Endothelial cell of umbilical vein (primary cell): Measurements from ENCODE around the gene MALRD1. TPM values are rescaled to one million over a fixed set of nuclear protein-coding genes. Genes with fewer than 3 reads are reported as not detected.

Experiments
- BruUV-seq: library from RNA; stranded (reverse); fragments of 400-500 nt; replicated peaks from 2 replicates; lab custom pipeline; 2021; lab: Mats Ljungman, UMichigan
- CTCF ChIA-PET: fragments of 300-600, 350-600 bp; sonication (Branson Sonifier 250); formaldehyde crosslinking; loops from one replicate; lab custom pipeline; 2021; ENCODE audit warnings: antibody characterized with exemption, inconsistent platforms; lab: Charles Lee
- POLR2A ChIA-PET: fragments of 300-600, 350-600 bp; sonication (Branson Sonifier 250); formaldehyde crosslinking; loops from one replicate; lab custom pipeline; 2021; ENCODE audit warnings: antibody characterized with exemption, inconsistent platforms; lab: Charles Lee
- DNase-seq: peaks from one replicate; pipeline ENCODE4 v3.0.0-alpha.2; 2011; ENCODE audit warnings: low read depth, low spot score
- FAIRE-seq: peaks from 2 replicates; lab custom pipeline; 2011; peaks lifted over from hg19 to GRCh38; lab: Jason Lieb, UNC
- H2AFZ ChIP-seq: 2 replicates; pipeline ENCODE4 v1.6.0; 2012; ENCODE audit warnings: low read depth, low read length, control low read depth, inconsistent platforms
- H3K27ac ChIP-seq: 2 replicates; pipeline ENCODE4 v1.5.1; 2011; ENCODE audit warnings: low read depth, mild to moderate bottlenecking, control low read depth, low read length, moderate library complexity; ENCODE audit not compliant: insufficient read depth
- H3K27me3 ChIP-seq, 2 experiments: 2 replicates each; pipeline versions ENCODE4 v1.6.0 to v1.6.1; 2011; ENCODE audit warnings: low read length in 2 of 2, mixed read lengths in 1 of 2; ENCODE audit not compliant: control insufficient read depth in 2 of 2, insufficient read depth in 2 of 2
- H3K36me3 ChIP-seq, 2 experiments: 2 replicates in 1 of 2; 3 replicates in 1 of 2; pipeline ENCODE4 v1.5.1; 2011; ENCODE audit warnings: low read length in 2 of 2, mild to moderate bottlenecking in 1 of 2, moderate library complexity in 1 of 2; ENCODE audit not compliant: control insufficient read depth in 2 of 2, insufficient read depth in 2 of 2; ENCODE audit errors: extremely low read depth in 1 of 2
- H3K4me1 ChIP-seq: 3 replicates; pipeline ENCODE4 v1.5.1; 2011; ENCODE audit warnings: mild to moderate bottlenecking, low read length; ENCODE audit not compliant: control insufficient read depth, insufficient read depth; ENCODE audit errors: extremely low read depth
- H3K4me2 ChIP-seq: 2 replicates; pipeline ENCODE4 v1.6.1; 2011; ENCODE audit warnings: low read length, control low read depth, mixed read lengths; ENCODE audit not compliant: insufficient read depth
- H3K4me3 ChIP-seq, 3 experiments: fragments of 200-600 bp in 1 of 3; sonication (generic), shearing (Covaris generic) in 1 of 3; replicated peaks in 1 of 3; 2 replicates each; pipeline ENCODE4 v1.5.1; 2011 to 2016; ENCODE audit warnings: control low read depth in 3 of 3, low read length in 3 of 3, mild to moderate bottlenecking in 2 of 3, inconsistent platforms in 1 of 3, low read depth in 1 of 3, moderate library complexity in 1 of 3; ENCODE audit not compliant: insufficient read depth in 1 of 3
- H3K79me2 ChIP-seq: 2 replicates; pipeline ENCODE4 v1.6.0; 2012; ENCODE audit warnings: low read length, inconsistent platforms; ENCODE audit not compliant: control insufficient read depth, insufficient read depth
- H3K9ac ChIP-seq: replicated peaks from 2 replicates; pipeline ENCODE3; 2011; ENCODE audit warnings: low read length, control low read depth; ENCODE audit not compliant: insufficient read depth; ENCODE audit errors: extremely low read depth
- H3K9me1 ChIP-seq: replicated peaks from 3 replicates; pipeline ENCODE4 v1.6.0; 2011; ENCODE audit warnings: mild to moderate bottlenecking, low read length; ENCODE audit not compliant: control insufficient read depth, insufficient read depth; ENCODE audit errors: extremely low read depth
- H3K9me3 ChIP-seq: replicated peaks from 2 replicates; pipeline ENCODE4 v1.5.1; 2012; ENCODE audit warnings: low read length, inconsistent platforms; ENCODE audit not compliant: control insufficient read depth, insufficient read depth
- H4K20me1 ChIP-seq: replicated peaks from 2 replicates; pipeline ENCODE3; 2011; ENCODE audit warnings: mild to moderate bottlenecking, low read length; ENCODE audit not compliant: control insufficient read depth, insufficient read depth; ENCODE audit errors: extremely low read depth
- CTCF ChIP-seq, 2 donors: IDR thresholded peaks; 1 replicate in 1 of 2; 2 replicates in 1 of 2; pipeline ENCODE4 v1.5.1; 2011; ENCODE audit warnings: low read length in 2 of 2, mild to moderate bottlenecking in 2 of 2, moderate library complexity in 2 of 2, control low read depth in 1 of 2, inconsistent platforms in 1 of 2, low read depth in 1 of 2; ENCODE audit not compliant: insufficient read depth in 1 of 2; ENCODE audit errors: extremely low read depth in 1 of 2
- EZH2 ChIP-seq: IDR thresholded peaks from 2 replicates; pipeline ENCODE4 v1.6.1; 2012; ENCODE audit warnings: borderline replicate concordance, low read depth, mild to moderate bottlenecking, moderate library complexity, low read length, inconsistent platforms; ENCODE audit not compliant: severe bottlenecking
- FOS ChIP-seq: IDR thresholded peaks from 2 replicates; pipeline ENCODE4 v1.6.1; 2011; ENCODE audit warnings: mild to moderate bottlenecking, low read length, moderate library complexity, borderline replicate concordance; ENCODE audit not compliant: insufficient read depth
- GATA2 ChIP-seq: IDR thresholded peaks from 2 replicates; pipeline ENCODE4 v1.7.0; 2011; ENCODE audit warnings: low read depth, mild to moderate bottlenecking, moderate library complexity, mixed read lengths, low read length; ENCODE audit not compliant: insufficient read length, insufficient read depth
- JUN ChIP-seq: IDR thresholded peaks from 2 replicates; pipeline ENCODE4 v1.6.1; 2011; ENCODE audit warnings: borderline replicate concordance, low read depth; ENCODE audit not compliant: insufficient read length, insufficient read depth
- MAX ChIP-seq: IDR thresholded peaks from 2 replicates; pipeline ENCODE4 v1.6.1; 2011; ENCODE audit not compliant: insufficient read depth, insufficient read length
- MYC ChIP-seq: IDR thresholded peaks from one replicate; pipeline ENCODE4 v1.6.1; 2011; ENCODE audit warnings: mild to moderate bottlenecking, low read depth, low read length
- POLR2A ChIP-seq: IDR thresholded peaks from 2 replicates; pipeline ENCODE4 v1.6.1; 2012; ENCODE audit warnings: low read depth, mild to moderate bottlenecking, control low read depth, low read length
- POLR2AphosphoS5 ChIP-seq: IDR thresholded peaks from 2 replicates; pipeline ENCODE4 v1.6.1; 2012; ENCODE audit warnings: low read depth, mild to moderate bottlenecking, control low read depth, low read length, moderate library complexity; ENCODE audit not compliant: insufficient read depth
- dilution Hi-C: fragments of 300-500 bp; cut with MboI; formaldehyde crosslinking; loops from one replicate; pipeline ENCODE4 v1.15.0; 2019; ENCODE audit warnings: low sequenced_read_pairs; ENCODE audit not compliant: extremely low pct_ligation_motif_present
- intact Hi-C: fragments of 100-400 bp; cut with micrococcal nuclease; formaldehyde crosslinking; loops from one replicate; pipeline ENCODE4 v1.10.0; 2022
- polyA plus RNA-seq, 4 experiments: library from polyadenylated mRNA; depleted of rRNA in 3 of 4; stranded (reverse) in 3 of 4; unstranded in 1 of 4; fragments of >200 nt; gene quantifications; 2 replicates each; pipeline versions ENCODE4 v1.2.1 to v1.2.3, GENCODE V29; 2011 to 2012; ENCODE audit warnings: missing spikeins in 1 of 4
- total RNA-seq: library from RNA; stranded (reverse); gene quantifications from 2 replicates; pipeline ENCODE4 v1.2.3, GENCODE V29; 2021

Gene MALRD1
- total and polyA plus RNA-seq, 2 donors (not counting 3 experiments of a cell fraction or from before 2014, with no cell fraction given), result not detected

GRCh38 chr10:19638182-19638895 lies 589.7 kb downstream of the MALRD1 start:
- Histone ChIP-seq H3K27ac (no peak overlapping the region), H3K4me3 (no peak overlapping the region), H3K9me3 (peaks cover 2% of the 10 kb centered on the region), H3K9me1 (no peaks in the 10 kb centered on the region), H3K27me3 (no peaks in the 10 kb centered on the region), H3K4me1 (no peaks in the 10 kb centered on the region), H3K9ac (no peak overlapping the region), H4K20me1 (no peaks in the 10 kb centered on the region), H3K36me3 (no peaks in the 10 kb centered on the region), H3K79me2 (no peaks in the 10 kb centered on the region), H2AFZ (no peak overlapping the region), H3K4me2 (no peak overlapping the region)
- CTCF ChIA-PET, result no interaction called here
- dilution Hi-C loops, result no loop called here
- FAIRE-seq, result no peak
- BruUV-seq, result no TSS peak
- intact Hi-C loops, result no loop called here
- no peak for DNase-seq
- TF ChIP-seq POLR2A (no peak), FOS (no peak), EZH2 (no peak), GATA2 (no peak)
- POLR2A ChIA-PET, result no interaction called here

GRCh38 chr10:19638896-19639233 lies 590.3 kb downstream of the MALRD1 start:
- Histone ChIP-seq H3K27me3 (no peaks in the 10 kb centered on the region), H3K9ac (no peak overlapping the region), H2AFZ (no peak overlapping the region), H3K9me3 (peaks cover 2% of the 10 kb centered on the region), H3K36me3 (no peaks in the 10 kb centered on the region), H4K20me1 (no peaks in the 10 kb centered on the region), H3K4me2 (no peak overlapping the region), H3K79me2 (no peaks in the 10 kb centered on the region), H3K4me1 (no peaks in the 10 kb centered on the region), H3K27ac (no peak overlapping the region), H3K9me1 (no peaks in the 10 kb centered on the region), H3K4me3 (no peak overlapping the region)
- FAIRE-seq (no peak), DNase-seq (no peak)
- BruUV-seq, result no TSS peak
- ChIA-PET POLR2A (no interaction called here), CTCF (no interaction called here)
- TF ChIP-seq FOS, result no peak
- TF ChIP-seq POLR2AphosphoS5, result no peak
- no peak for TF ChIP-seq MAX
- no peak for TF ChIP-seq EZH2
- TF ChIP-seq JUN, result no peak
- TF ChIP-seq POLR2A, result no peak
- no peak for TF ChIP-seq MYC
- TF ChIP-seq CTCF (IDR thresholded peaks at IDR 0.05; ENCODE audit: extremely low read depth in 1 of 2, insufficient read depth in 1 of 2, low read depth in 1 of 2, low read length in 2 of 2), result no peak
- no peak for TF ChIP-seq GATA2
- dilution Hi-C loops (no loop called here), intact Hi-C loops (no loop called here)
